ENCODE results near the gene PAK4.

Gene PAK4

DNA sequence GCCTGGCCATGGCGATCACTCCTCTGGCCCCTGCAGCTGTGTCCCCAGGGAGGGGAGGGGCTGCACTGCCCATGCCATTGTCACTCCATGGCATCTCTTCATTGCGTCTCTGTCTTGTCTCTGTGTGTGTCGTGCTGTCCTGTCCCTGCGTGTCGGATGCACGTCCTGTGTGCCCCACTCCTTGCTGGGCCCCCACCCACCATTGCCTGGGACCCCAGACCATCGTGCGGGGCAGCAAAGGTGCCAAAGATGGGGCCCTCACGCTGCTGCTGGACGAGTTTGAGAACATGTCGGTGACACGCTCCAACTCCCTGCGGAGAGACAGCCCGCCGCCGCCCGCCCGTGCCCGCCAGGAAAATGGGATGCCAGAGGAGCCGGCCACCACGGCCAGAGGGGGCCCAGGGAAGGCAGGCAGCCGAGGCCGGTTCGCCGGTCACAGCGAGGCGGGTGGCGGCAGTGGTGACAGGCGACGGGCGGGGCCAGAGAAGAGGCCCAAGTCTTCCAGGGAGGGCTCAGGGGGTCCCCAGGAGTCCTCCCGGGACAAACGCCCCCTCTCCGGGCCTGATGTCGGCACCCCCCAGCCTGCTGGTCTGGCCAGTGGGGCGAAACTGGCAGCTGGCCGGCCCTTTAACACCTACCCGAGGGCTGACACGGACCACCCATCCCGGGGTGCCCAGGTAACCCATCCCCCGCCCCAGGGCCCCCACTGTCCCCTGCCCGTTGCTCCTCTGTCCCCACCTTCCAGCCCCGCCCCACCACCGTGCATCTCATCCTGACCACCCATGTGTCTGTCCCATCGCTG is 47.3 kb downstream of the PAK4 start:
- H3K4me3 ChIP-seq (ENCODE audit: low read depth, low read length), result no peak overlapping the region
- DNase-seq (ENCODE audit: low read depth), result no peak
- TF ChIP-seq, protein P1, sequence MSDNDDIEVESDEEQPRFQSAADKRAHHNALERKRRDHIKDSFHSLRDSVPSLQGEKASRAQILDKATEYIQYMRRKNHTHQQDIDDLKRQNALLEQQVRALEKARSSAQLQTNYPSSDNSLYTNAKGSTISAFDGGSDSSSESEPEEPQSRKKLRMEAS (IDR thresholded peaks at IDR 0.05; ENCODE audit: low read depth, low read length), result no peak
- TF ChIP-seq MYC (IDR thresholded peaks at IDR 0.05; ENCODE audit: low read depth, low read length) (no peak), POLR2A (IDR thresholded peaks at IDR 0.05; ENCODE audit: extremely low read depth, insufficient read length) (no peak)
- TF ChIP-seq, protein P2, sequence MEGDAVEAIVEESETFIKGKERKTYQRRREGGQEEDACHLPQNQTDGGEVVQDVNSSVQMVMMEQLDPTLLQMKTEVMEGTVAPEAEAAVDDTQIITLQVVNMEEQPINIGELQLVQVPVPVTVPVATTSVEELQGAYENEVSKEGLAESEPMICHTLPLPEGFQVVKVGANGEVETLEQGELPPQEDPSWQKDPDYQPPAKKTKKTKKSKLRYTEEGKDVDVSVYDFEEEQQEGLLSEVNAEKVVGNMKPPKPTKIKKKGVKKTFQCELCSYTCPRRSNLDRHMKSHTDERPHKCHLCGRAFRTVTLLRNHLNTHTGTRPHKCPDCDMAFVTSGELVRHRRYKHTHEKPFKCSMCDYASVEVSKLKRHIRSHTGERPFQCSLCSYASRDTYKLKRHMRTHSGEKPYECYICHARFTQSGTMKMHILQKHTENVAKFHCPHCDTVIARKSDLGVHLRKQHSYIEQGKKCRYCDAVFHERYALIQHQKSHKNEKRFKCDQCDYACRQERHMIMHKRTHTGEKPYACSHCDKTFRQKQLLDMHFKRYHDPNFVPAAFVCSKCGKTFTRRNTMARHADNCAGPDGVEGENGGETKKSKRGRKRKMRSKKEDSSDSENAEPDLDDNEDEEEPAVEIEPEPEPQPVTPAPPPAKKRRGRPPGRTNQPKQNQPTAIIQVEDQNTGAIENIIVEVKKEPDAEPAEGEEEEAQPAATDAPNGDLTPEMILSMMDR (IDR thresholded peaks at IDR 0.05; ENCODE audit: low read depth, low read length), result no peak

DNA sequence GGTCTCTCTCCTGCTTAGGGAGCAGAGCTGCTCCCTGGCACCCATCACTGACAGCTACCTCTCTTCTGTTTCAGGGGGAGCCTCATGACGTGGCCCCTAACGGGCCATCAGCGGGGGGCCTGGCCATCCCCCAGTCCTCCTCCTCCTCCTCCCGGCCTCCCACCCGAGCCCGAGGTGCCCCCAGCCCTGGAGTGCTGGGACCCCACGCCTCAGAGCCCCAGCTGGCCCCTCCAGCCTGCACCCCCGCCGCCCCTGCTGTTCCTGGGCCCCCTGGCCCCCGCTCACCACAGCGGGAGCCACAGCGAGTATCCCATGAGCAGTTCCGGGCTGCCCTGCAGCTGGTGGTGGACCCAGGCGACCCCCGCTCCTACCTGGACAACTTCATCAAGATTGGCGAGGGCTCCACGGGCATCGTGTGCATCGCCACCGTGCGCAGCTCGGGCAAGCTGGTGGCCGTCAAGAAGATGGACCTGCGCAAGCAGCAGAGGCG is 48.0 kb downstream of the PAK4 start:
- DNase-seq (ENCODE audit: low read depth), result no peak
- TF ChIP-seq MYC (IDR thresholded peaks at IDR 0.05; ENCODE audit: low read depth, low read length) (no peak), POLR2A (IDR thresholded peaks at IDR 0.05; ENCODE audit: extremely low read depth, insufficient read length) (no peak)
- TF ChIP-seq, protein P2 (IDR thresholded peaks at IDR 0.05; ENCODE audit: low read depth, low read length), result no peak
- TF ChIP-seq, protein P1 (IDR thresholded peaks at IDR 0.05; ENCODE audit: low read depth, low read length), result no peak
- no peak overlapping the region for H3K4me3 ChIP-seq (ENCODE audit: low read depth, low read length)

DNA sequence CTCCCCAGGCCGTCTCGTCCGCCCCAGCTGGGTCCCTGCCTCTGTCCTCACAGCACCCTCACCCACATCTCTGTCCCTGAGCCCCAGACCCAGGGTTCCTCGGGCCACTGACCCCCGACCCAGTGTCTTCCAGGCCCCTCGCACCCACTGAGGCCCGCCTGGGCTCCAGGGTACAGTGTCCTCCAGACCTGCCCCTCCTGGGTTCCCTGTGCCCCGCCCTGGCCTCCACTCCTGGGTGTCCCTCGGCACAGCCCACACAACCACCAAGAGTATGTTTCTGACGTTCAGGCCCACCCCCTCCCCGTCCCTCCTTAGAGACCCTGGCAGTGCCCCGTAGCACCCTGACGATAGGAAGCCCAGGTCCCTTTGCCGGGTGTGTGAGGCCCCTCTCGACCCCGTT is 48.6 kb downstream of the PAK4 start:
- no peak for DNase-seq (ENCODE audit: low read depth)
- no peak overlapping the region for H3K4me3 ChIP-seq (ENCODE audit: low read depth, low read length)
- TF ChIP-seq, protein P1 (IDR thresholded peaks at IDR 0.05; ENCODE audit: low read depth, low read length), result no peak
- TF ChIP-seq POLR2A (IDR thresholded peaks at IDR 0.05; ENCODE audit: extremely low read depth, insufficient read length), result no peak
- no peak for TF ChIP-seq MYC (IDR thresholded peaks at IDR 0.05; ENCODE audit: low read depth, low read length)
- TF ChIP-seq, protein P2 (IDR thresholded peaks at IDR 0.05; ENCODE audit: low read depth, low read length), result no peak

DNA sequence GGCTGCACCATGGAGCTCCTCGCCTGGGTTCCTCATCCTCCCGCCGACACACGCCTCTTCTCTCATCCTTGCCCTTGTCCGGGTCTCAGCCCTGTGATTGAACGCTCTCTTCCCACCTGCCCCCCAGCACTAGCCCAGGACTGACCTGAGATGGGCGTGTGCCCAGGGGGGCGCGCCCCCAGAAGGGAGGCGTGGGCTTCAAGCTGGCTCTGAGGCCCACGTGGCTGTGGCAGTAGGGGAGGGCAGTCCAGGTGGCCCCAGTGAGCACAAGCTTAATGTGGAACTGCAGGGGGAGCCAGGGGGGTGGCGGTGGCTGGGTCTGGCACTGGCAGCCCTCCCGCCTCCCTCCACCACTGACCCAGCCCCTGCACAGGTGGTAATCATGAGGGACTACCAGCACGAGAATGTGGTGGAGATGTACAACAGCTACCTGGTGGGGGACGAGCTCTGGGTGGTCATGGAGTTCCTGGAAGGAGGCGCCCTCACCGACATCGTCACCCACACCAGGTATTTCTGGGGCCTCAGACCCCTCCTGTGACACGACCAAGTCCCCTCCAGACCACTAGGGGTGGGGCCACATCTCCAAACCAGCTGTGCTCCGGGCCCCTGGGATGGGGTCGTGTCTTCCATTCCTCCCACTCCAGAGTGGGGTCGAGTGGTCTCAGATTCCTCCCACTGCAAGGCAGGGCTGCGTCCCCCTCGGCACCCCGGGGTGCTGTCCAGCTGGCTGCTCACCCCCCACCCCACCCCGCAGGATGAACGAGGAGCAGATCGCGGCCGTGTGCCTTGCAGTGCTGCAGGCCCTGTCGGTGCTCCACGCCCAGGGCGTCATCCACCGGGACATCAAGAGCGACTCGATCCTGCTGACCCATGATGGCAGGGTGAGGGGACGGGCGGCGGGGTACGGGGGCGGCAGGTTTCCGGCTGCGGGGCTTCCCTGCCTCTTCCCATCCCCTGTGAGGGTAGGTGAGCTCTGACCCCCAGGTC is 49.3 kb downstream of the PAK4 start:
- no peak overlapping the region for H3K4me3 ChIP-seq (ENCODE audit: low read depth, low read length)
- TF ChIP-seq MYC (IDR thresholded peaks at IDR 0.05; ENCODE audit: low read depth, low read length) (no peak), POLR2A (IDR thresholded peaks at IDR 0.05; ENCODE audit: extremely low read depth, insufficient read length) (no peak)
- TF ChIP-seq, protein P2 (IDR thresholded peaks at IDR 0.05; ENCODE audit: low read depth, low read length), result no peak
- TF ChIP-seq, protein P1 (IDR thresholded peaks at IDR 0.05; ENCODE audit: low read depth, low read length), result no peak
- no peak for DNase-seq (ENCODE audit: low read depth)

DNA sequence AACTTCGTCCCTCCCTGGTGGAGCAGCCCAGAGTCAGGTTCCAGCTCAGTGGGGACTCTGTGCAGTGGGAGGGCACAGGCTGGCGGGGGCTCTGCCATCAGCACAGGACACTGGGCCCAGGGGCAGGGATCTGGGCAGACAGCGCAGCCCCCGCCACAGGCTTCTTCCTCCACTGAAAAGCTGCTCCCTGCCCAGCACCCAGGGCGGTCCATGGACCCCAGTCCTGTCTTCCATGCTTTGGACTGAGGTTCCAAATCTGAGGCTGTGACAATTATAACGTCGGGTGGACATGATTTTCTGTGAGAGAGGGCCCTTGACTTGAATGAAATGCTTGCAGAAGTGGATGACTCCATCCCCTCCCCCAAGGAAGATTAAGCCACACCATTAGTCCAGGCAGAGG is 50.0 kb downstream of the PAK4 start:
- TF ChIP-seq, protein P2 (IDR thresholded peaks at IDR 0.05; ENCODE audit: low read depth, low read length), result no peak
- TF ChIP-seq MYC (IDR thresholded peaks at IDR 0.05; ENCODE audit: low read depth, low read length), result no peak
- TF ChIP-seq, protein P1 (IDR thresholded peaks at IDR 0.05; ENCODE audit: low read depth, low read length), result no peak
- TF ChIP-seq POLR2A (IDR thresholded peaks at IDR 0.05; ENCODE audit: extremely low read depth, insufficient read length), result no peak
- no peak for DNase-seq (ENCODE audit: low read depth)
- H3K4me3 ChIP-seq (ENCODE audit: low read depth, low read length), result no peak overlapping the region

Measured in NB4 (cell line).